K562 (cell line): ENCODE measurements around the gene ARPC2. TPM values are rescaled to one million over a fixed set of nuclear protein-coding genes. Genes with fewer than 3 reads are reported as not detected.

Experiments used
- E2F6 ChIP-seq, 2 experiments: IDR thresholded peaks; 2 replicates each; pipeline ENCODE4 v1.6.1; 2011; ENCODE audit warnings: borderline replicate concordance in 1 of 2, control low read depth in 1 of 2, low read depth in 1 of 2, low read length in 1 of 2, mild to moderate bottlenecking in 1 of 2, mixed read lengths in 1 of 2, moderate library complexity in 1 of 2; ENCODE audit not compliant: insufficient read depth in 1 of 2, insufficient read length in 1 of 2, poor library complexity in 1 of 2, severe bottlenecking in 1 of 2; ENCODE audit errors: extremely low read depth in 1 of 2
- ESRRA ChIP-seq: fragments of 450-650 bp; IDR thresholded peaks from 2 replicates; pipeline ENCODE4 v1.6.1; 2014; ENCODE audit warnings: low read depth, mild to moderate bottlenecking, moderate library complexity, borderline replicate concordance
- GTF2A2 ChIP-seq: IDR thresholded peaks from 2 replicates; pipeline ENCODE4 v1.6.1; 2016; ENCODE audit warnings: mild to moderate bottlenecking, missing genetic modification characterization, missing compliant biosample characterization
- ZBTB34 ChIP-seq: fragments of 250-450 bp; sonication (Bioruptor Pico); IDR thresholded peaks from 2 replicates; pipeline ENCODE4 v1.8.0; 2021; ENCODE audit warnings: mild to moderate bottlenecking, moderate library complexity
- polyA plus RNA-seq, 8 experiments: library from polyadenylated mRNA; depleted of rRNA in 4 of 8; stranded (reverse) in 5 of 8; unstranded in 3 of 8; fragments of >200 nt; fragmentation: Nextera tagmentation in 2 of 8; fragmentation: Illumina TruSeq in 1 of 8; extraction: Ambion mirVana in 2 of 8; extraction: Trizol in 1 of 8; gene quantifications; 2 replicates each; pipeline versions ENCODE4 v1.2.1 to v1.2.3, GENCODE V29; 2011 to 2014; ENCODE audit warnings: inconsistent platforms in 1 of 8, missing spikeins in 1 of 8
- total RNA-seq, 7 experiments: library from RNA; depleted of rRNA in 6 of 7; stranded (reverse); fragments of >200 nt in 6 of 7; fragmentation: Illumina TruSeq in 2 of 7; extraction: Trizol in 2 of 7; gene quantifications; 2 replicates each; pipeline versions ENCODE4 v1.2.1 to v1.2.3, GENCODE V29; 2011 to 2021; ENCODE audit warnings: low replicate concordance in 1 of 7
- TF ChIP-seq, protein P1 (sequence below): fragments of 450-650 bp; IDR thresholded peaks from 2 replicates; pipeline ENCODE4 v1.6.1; 2016; ENCODE audit warnings: mild to moderate bottlenecking
- TF ChIP-seq, protein P2 (sequence below): fragments of 250-450 bp; sonication (Bioruptor Pico); IDR thresholded peaks from 2 replicates; pipeline ENCODE4 v1.8.0; 2021; ENCODE audit warnings: moderate library complexity, mild to moderate bottlenecking, inconsistent platforms

The ARPC2 gene
- total and polyA plus RNA-seq, 9 of the 15 experiments (the other 6 are each of a cell fraction or from before 2014, with no cell fraction given): 81.9 to 187 (median 103) TPM

- no peak for TF ChIP-seq ZBTB34 (CRISPR knock-in tag)
- TF ChIP-seq ESRRA: peak; percentile 79
- TF ChIP-seq GTF2A2 (tag): no peak
- TF ChIP-seq, protein P1, sequence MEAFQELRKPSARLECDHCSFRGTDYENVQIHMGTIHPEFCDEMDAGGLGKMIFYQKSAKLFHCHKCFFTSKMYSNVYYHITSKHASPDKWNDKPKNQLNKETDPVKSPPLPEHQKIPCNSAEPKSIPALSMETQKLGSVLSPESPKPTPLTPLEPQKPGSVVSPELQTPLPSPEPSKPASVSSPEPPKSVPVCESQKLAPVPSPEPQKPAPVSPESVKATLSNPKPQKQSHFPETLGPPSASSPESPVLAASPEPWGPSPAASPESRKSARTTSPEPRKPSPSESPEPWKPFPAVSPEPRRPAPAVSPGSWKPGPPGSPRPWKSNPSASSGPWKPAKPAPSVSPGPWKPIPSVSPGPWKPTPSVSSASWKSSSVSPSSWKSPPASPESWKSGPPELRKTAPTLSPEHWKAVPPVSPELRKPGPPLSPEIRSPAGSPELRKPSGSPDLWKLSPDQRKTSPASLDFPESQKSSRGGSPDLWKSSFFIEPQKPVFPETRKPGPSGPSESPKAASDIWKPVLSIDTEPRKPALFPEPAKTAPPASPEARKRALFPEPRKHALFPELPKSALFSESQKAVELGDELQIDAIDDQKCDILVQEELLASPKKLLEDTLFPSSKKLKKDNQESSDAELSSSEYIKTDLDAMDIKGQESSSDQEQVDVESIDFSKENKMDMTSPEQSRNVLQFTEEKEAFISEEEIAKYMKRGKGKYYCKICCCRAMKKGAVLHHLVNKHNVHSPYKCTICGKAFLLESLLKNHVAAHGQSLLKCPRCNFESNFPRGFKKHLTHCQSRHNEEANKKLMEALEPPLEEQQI: no peak
- TF ChIP-seq E2F6 (IDR thresholded peaks at IDR 0.05; ENCODE audit: borderline replicate concordance in 1 of 2, extremely low read depth in 1 of 2, insufficient read depth in 1 of 2, insufficient read length in 1 of 2, low read depth in 1 of 2, low read length in 1 of 2, poor library complexity in 1 of 2, severe bottlenecking in 1 of 2): peak in 1 of 2 experiments; percentile 4
- TF ChIP-seq, protein P2, sequence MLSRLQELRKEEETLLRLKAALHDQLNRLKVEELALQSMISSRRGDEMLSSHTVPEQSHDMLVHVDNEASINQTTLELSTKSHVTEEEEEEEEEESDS (CRISPR knock-in tag): no peak
Measured at GRCh38 chr2:218270721-218271486, 53.9 kb downstream of the ARPC2 start (continued).
